C1 segment of cervical spinal cord (tissue), 14 donors: ENCODE data around the gene XIAP.
A peak's percentile ranks its signal among the peaks of the same experiment; 100 is the strongest.

Experiments
- DNase-seq, 14 donors: peaks; one replicate each; lab custom pipeline; 2025; lab: John Stamatoyannopoulos, UW

The XIAP gene

DNA sequence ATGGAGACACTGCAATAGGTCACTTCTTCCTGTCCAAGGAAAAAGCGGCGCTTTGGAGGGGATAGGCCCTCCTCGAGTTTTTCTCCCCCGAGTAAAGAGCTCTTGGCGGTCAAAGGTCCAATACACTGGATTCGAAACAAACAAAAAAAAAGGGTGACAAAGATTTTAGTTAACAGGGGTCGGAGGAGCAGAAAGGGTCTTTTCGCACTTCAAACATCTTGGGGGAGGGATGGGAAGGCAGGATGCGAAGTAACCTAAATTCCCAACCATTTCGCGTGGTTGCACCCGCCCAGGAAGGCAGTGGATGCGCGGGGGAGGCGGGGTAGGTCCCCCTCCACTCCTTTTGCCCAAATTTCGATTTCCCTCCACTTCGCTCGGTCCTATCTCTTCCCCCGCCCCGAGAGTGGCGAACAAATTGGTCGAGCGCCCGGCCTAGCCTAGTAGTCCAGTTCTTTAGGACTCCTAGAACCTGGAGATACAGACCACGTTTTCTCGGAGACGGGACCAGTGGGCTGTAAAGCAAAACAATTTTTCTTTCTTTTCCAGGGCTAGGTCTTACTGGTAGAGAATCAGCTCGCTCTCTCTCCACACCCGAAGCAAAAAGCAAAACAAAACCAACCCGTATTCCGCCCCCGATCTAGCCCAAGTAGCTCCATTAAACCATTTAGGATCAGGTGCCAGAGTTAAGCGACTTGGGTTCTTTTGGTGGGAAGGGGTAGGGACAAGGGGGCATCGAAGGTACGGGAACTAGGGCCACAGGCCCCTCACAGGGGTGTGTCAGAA lies 99.6 kb downstream of the XIAP start:
- DNase-seq = peak in 13 of 14 donors; percentile 4 to 57 (median 32)

- DNase-seq = peak in 1 of 14 donors; percentile 28
These were observed 101.1 kb downstream of the XIAP start for GRCh38 chrX:123960956-123961267.

DNA sequence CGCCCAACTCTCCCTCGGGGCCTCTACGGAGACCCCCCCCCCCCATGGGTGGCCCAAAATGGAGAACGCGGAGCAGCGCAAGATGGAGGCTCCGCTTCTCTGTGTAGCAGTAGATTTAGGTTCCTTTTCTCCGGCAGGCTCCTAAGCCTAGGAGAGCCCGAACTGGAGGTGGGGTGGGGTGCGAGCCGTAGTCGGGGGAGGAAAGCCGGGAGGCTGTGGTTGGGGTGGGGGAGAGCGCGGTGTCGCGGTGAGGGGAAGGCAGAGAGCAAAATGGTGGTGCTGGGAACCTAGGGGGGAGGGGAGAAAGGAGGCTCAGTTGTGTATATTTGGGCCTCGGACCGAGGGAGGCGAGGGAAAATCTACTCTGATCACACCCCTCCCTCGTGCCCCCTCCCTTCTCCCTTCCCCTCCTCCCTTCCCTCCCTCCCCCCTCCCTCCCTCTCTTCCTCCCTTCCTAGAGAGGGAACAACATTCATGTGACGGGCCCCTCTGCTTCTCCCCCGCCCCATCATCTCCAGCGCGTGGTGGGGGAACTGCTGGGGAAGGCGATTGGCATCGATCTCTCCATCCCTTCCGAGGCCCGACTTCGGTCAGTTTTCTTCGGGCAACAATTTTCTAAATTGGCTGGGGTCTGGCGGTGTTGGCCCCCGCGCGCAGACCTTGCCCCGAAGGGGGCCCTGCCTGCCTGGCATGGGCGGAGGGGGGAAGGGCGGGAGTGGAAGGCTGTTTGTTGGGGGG lies 101.6 kb downstream of the XIAP start, which contains the start of gene STAG2:
STAG2 (plus strand) TSS at position 439 of the 738 bp plus-strand sequence. CDS start 60,922 bp downstream, outside the sequence.
- peak in 13 of 14 donors; percentile 15 to 80 (median 73) for DNase-seq

DNA sequence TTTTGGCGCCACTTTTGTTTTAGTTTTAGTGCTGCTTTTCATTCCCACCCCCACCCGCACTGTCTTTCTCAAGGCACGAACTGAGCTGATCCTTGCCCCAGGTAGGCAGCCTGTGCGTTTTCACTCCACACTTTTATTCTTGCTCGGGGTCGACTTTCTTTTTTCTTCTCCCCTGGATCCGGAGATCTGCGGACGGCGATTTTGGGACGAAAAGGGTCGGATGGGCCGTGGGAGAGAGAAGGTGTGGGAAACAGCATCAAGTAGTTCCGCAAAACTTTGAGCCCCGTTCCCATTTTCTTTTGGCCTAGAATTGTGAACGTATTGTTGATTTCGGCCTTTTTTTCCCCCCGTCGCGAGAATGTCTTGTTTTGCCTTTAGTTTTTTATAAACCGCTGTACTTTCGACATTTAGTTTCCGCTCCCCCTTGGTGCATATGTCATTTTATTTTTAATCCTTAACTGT lies 102.2 kb downstream of the XIAP start:
- DNase-seq = no peak

DNA sequence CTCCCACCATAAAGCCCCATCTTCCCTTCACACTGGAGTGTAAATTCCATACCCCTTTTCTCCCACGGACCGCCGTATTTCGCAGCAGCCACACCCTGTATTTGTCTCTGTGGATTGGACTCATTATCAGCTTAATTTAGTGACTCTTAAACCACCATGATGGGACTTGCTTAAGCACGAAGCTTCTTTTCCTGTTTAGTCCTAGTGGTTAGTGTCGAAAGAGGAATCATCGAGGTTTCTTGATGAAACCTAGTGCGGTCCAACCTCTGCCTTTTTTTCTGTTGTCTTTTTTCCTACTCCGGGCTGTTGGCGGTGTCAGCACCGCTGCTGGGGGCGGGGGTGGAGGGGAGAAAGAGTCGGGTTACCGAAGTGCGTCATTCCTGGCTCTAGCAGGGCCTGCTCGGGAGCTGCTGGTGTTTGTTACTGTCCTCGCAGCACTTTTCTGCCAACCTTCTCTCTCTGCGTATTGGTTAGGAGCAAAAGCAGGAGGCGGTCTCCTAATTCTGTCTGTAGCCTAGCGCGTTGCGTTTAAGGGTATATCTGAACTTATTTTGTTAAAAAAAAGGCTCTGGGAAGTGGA lies 103.0 kb downstream of the XIAP start:
- peak; percentile 2 to 90 (median 56) for DNase-seq
